NOMO-1 treated with DMSO at 0.1 percent for 48 hours (cell line): Measurements from ENCODE around the gene FGFRL1.
A peak's percentile ranks its signal among the peaks of the same experiment; 100 is the strongest.
"Not testable (repeated sequence)": the region's sequence is repeated elsewhere in the genome, so short reads cannot be mapped to it uniquely, and the experiment has no call there.

Experiments
- DNase-seq: peaks from one replicate; lab custom pipeline; 2025; ENCODE audit not compliant: unreplicated experiment; lab: John Stamatoyannopoulos, UW

Gene FGFRL1

DNA sequence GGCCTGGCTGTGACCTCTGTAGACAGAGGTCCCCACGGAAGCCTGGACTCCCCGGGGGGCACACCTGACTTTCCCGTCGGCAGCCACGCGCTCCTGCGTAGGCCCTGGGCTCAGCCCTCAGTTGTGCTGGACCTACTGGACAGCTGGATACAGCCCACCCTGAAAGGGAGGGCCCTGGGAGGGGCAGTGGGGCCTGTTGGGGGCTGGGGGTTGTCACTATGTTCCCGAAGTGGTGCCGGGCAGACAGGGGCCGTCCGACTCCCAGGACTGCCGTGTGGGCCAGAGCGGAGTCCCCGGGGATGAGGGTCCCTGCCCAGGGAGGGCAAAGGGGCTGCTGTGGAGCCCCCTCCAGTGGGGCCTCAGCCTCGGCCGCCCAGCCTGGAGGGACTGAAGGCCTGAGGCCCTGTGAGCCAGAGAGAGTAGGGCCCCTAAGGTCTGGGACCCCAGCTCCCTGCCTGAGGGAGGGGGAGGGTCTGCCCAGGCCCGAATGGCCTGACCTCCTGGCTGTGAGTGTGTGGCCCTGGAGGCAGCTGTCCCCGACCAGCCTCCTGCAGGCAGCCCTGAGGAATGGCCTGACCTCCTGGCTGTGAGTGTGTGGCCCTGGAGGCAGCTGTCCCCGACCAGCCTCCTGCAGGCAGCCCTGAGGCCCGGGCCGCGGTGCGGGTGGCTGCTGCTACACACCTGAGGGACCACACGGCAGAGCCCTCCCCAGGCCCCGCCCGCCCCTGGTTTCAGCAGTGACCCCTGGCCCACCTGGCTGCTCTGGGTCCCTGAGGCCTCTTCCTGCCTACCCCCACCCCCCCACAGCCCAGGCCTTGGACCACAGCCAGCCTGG lies 25.8 kb downstream of the FGFRL1 start:
- DNase-seq = no peak

DNA sequence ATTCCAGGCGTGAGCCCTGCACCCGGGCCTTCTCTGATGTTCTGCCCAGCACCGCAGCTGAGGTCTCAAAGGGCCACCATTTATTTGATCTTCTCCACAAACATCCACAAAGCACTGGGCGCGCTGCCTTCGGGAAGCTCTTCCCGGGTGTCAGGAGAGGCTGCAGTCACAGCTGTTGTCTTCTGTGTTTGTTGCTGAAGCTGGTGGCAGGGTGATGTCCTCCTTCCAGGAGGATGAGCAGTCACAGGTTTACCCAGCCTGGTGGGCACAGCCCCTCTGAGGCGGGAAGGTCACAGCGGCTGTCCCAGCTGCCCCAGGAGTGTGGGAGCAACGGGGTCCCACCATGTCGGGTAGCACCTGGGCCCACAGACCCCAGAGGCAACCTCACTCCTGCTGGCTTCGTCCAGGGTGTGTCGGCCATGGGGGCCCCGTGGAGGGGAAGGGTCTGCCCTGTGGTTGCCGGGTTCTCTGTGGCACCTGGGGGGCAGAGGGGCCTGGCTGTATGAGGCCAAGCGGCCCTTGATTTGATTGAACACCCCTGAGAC lies 27.6 kb downstream of the FGFRL1 start:
- no peak for DNase-seq

DNA sequence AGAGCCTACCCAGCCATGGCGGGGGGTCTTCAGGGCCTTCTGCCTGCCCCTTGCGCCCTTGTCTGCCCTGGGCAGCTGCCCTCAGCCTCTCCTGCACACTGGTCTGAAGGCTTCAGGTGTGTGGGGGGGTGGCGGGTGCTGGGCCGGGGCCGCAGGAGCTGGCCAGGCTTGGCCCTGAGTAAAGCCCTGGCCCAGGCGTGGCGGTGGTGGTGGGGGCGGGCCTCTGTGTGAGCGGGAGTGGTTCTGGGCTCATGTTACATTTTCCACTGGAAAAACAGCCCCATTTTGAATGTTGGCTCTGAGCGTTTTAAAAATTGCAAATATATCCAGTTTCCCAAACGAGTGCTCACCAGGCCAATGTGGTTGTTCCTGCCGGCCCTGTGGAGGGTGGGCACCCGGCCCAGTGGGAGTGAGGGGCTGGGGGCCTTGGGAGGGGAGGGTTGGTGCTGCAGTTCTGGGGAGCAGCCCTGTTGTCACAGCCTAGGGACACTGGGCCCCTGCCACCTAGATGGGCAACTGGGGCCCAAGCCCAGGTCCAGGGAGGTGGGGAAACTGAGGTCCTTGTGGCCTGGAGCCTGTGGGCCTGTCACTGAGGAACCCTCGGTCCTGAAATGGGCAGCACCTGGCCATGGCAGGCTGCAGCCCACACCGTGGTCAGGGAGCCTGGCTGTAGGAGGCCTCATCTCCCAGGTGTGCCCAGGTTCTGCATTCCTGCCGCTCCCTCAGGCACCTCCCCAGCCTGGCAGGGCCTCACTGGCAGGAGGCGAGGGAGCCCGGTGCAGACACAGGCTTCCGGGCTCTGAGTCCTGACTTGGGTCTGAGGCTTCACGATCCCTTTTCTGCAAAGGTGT lies 28.3 kb downstream of the FGFRL1 start:
- DNase-seq = no peak

DNA sequence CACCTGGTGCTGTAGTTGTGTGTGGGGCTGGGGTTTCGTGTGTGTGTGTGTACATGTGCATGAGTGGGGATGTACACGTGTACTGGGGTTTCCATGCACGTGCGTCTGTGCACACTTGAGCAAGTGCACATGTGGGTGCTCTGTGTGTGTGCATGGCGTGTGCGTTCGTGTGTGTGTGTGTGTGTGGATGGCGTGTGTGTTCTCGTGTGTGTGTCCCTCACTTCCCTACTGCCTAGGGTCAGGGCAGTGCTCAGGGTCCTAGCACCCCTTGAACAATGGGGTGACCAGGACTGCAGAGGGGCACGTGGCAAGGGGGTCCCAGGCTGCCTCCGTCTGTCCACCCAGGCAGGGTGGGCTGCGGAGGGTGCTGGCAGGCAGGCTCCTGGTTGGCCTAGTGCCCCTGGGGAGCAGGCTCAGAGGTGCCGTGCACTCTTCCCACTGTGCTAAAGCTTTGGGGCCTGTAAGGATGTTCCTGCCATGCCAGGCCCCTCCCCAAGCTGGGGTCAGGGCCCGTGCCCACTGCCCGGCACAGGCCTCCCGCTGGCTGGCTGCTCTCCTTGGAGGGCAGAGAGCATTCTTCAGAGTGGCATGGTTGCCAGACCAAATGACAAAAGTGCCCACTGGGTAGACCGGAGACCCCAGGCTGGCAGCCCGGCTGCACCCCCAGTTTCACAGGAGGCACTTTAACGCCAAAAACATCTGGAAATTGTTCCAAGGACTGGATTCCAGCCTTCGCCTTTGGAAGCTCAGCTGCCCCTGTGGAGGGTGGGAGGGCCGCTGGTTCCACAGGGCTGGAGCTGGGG lies 29.1 kb downstream of the FGFRL1 start:
- DNase-seq = no peak

DNA sequence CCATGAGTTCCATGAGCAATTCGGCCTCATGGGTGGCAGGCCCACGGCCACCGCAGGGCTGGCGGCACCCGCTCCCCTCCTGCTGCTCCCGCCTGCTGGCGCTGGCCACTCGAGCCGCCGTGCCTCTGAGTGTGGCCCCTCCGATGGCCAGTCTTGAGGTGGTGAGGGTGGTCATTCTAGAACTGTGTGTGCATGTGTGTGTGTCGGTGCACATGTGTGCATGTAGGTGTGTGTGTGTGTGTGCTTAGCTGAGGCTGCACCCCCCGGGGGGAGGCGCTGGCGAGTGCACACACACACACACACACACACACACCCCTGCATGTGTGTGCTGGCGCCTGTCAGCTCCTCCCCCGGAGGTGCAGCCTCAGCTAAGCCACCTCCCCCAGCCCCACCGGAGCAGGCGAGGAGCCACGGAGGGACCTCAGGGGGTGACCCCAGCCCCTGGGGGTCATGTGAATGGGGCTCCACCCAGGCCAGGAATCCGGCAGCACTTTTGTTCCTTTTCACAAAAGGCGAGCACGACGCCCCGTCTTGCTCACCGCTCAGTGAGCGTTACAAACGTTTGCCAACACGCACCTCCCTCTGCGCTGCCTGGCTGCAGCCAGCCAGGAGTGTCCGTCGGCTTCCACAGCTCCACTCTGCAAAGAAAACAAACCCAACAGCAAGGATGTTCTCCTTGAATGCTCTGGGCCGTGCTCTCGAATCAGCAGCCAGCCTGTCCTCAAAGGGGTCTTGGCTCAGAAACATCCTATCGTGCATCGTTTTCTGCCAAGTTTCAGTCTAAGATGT lies 29.9 kb downstream of the FGFRL1 start:
- DNase-seq = no peak

DNA sequence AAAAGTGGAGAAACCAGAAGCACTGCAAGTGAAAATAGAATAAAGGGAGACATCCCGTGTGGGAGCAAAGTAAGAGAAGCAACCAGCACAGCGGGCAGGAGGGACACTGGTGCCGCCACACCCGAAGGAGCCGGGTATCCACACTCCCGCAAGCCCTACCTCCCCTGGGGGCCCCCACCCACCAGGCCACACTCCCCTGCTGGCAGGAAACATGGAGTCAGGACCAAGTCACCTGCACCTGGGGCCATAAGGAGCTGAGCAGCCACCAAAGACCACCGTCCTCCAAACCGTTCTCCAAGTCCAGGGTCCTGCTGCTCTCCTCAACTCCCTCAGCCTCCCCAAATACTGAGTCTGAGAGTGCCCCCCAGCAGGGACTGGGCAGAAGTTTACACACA lies 30.5 kb downstream of the FGFRL1 start:
- DNase-seq = no peak

DNA sequence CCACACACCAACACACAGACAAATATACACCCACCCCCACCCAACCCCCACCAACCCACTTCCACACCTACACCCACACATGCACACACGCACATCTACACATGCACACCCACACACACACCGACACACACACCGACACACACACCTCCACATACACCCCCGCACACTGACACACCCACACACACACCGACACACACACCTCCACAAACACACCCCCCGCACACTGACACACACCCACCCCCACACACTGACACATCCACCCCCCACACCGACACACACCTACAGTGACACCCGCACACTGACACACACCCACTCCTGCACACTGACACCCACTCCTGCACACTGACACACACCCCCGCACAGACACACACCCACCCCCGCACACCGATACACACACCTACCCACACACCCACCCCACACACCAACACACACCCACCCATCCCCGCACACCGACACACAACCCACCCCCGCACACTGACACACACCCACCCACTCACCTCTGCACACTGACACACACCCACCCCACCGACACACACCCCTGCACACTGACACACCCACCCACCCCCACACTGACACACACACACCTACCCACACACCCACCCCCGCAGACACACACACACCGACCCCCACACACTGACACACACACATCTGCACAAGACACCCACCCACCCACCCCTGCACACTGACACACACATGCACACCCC lies 31.1 kb downstream of the FGFRL1 start:
- DNase-seq = no peak

DNA sequence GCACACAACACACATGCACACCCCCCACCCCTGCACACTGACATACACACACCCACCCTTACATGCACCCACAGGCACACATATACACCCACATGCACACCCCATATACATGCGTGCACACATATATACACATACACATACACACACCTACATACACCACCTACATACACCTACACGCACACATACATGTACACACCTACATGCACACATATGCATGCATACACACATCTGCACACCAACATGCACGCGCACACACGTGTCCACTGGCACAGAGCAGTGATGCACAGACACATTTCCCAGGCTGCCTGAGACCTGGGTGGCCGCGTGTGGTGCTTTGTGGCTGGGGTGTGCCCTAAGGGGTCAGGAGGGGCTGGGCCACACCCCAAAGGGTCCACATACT lies 31.7 kb downstream of the FGFRL1 start:
- no peak for DNase-seq

DNA sequence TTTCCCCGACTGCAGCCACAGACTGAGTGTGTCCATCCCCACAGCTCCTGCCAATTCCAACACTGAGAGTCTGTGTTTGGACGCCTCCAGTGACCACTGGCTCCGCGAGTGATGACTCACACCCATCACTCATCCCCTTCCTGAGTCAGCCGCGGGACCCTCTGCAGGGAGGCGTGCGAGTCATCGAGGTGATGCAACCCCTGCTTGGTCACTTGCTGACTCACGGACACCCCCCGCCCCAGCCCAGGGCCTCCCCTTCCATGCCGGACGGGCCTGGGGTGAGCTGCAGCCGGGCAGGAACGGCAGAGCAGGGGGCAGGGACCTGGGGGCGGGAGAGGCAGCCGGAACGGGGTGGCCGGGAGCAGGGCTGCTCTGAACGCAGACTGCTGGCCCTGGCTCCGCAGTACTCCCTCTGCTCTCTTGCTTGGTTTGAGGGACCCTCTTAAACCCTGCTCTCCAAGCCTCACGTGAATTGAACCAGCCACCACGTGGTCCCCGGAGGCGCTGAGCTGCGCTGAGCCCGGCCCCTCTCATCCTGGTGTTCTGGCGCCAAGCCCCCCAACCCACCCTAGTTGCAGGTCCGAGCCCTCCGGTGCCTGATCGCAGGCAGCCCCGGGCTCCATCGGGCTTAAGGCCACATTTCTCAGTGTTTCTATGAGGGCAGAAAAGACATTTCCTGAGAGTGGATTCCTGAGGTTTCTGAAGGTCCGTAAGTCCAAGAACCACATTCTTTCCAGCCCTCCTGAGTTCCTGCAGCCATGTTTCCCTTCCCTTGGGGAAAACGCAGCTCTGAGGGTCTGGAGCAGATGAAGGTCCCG lies 32.4 kb downstream of the FGFRL1 start:
- peak; percentile 85 for DNase-seq

DNA sequence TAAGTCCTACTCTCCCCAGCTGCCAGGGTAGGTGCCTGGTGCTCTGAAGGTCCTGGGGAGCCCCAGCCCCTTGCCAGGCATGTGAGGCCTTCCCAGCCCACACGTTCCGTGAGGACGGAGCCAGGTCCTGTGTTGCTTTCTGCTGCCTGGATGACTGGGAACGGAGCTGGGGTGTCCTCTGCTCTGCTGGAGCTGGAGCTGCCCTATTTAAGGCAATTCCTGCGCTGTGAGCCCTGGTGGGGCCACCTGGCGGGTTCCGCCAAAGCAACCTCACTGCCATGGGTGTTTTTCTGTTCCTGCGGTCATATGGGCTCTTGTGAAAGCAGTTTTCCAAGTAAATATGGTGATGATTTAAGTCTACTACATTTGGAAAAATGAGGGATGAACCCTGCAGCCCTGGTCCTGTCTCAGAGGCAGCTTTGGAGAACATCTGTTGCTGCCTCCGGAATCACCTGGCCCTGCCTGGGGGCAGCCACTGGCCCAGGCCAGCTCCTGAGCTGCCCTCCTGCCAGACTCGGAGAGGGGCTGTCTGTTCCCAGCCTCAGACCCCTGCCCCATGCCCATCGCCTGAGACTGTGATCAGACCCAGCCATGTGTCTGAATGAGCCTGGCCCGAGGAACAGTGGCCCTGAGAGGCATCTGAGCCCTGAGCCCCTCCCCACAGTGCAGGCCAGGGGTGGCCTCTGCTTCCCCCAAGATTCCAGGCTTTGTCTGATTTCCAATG lies 33.2 kb downstream of the FGFRL1 start:
- DNase-seq = no peak

DNA sequence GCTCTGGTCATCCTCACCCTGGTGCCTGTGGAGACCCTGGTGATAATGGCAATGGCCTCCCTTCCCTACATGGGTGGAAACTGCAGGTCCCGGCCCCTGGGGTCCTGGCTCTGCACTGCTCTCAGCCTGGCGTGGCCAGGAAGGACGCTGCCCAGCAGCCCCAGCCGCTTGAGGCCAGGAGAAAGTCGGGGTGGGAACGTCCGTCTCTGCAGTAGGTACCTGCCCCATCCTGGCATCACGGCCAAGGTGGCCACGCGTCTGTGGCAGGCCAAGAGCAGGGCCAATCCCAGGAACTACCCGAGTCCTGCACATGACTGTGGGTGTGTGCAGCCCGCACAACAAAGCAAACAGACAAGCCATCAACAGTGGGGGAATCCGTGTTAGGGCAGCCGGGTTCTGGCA lies 33.8 kb downstream of the FGFRL1 start:
- no peak for DNase-seq

DNA sequence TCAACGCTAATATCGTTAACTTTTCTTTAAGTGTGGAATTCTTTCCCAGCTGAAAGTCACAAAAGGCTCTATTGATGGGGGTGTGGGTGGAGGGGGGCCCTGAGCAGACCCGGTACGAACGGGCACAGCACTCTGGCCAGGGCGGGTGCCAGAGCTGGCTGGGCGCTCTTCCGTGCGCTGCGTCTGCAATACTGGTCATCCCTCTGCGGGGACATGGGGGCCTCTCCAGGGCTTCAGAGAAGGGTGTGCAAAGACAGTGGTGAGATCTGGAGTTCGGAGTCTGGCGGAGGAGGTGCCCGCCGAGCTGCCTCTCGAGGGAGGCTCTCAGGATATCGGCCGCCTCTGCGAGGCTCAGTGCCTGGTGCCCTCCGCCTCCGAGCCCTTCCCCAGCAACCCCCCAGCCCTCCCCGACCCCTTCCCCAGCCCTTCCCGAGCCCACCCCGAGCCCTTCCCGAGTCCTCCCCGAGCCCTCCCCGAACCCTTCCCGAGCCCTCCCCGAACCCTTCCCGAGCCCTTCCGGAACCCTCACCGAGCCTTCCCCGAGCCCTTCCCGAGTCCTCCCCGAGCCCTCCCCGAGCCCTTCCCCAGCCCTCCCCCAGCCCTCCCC lies 34.3 kb downstream of the FGFRL1 start:
- no peak for DNase-seq

DNA sequence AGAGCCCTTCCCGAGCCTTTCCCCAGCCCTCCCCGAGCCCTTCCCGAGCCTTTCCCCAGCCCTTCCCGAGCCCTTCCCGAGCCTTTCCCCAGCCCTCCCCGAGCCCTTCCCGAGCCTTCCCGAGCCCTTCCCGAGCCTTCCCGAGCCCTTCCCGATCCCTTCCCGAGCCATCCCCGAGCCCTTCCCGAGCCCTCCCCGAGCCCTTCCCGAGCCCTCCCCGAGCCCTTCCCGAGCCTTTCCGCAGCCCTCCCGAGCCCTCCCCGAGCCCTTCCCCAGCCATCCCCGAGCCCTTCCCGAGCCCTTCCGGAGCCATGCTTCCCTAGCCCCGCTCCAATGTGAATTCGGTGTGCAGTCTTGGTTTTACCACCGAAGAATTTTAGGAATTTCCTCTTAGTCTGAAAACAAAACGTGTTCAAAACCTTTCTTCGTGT lies 35.2 kb downstream of the FGFRL1 start:
- DNase-seq = not testable (repeated sequence)

DNA sequence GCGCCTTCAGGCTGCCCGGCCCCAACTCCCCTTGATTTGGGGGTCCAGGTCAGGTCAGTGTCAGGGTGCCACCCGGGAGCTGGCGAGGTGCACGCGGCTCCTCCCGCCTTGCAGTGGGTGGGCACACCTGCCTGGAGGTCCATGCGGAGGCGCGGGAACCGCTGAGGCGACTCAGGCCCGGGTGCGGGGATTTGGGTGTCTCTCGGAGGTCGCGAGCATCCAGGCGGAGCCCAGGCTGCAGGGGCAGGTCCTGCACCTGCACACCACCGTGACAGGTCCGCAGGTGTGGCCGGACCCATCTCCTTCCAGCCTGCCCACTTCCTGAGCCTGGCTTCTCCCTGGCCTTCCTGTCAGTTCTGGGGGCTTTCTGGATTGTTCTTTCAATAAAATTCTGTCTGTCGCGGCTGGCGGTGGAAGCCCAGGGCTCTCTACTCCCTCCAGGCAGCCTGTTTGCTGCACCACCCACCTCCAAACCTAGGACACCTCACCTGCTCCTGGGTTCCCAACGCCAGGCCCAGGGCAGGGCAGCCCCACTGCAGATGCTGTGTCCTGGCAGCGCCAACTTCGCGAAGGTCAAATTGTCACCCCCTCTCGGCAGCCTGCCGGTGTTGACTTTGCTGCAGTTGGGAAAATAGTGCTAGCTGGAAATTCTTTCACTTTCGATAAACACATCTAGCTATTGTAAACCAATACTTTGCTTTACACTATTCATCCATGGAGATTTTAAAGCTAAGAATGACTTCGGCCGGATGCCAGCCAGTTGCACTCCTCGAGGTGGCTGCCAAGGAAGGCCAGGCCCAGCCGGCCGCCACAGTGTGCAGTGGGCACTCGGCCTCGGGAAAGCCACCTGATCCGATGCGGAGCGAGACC lies 35.9 kb downstream of the FGFRL1 start:
- DNase-seq = no peak

DNA sequence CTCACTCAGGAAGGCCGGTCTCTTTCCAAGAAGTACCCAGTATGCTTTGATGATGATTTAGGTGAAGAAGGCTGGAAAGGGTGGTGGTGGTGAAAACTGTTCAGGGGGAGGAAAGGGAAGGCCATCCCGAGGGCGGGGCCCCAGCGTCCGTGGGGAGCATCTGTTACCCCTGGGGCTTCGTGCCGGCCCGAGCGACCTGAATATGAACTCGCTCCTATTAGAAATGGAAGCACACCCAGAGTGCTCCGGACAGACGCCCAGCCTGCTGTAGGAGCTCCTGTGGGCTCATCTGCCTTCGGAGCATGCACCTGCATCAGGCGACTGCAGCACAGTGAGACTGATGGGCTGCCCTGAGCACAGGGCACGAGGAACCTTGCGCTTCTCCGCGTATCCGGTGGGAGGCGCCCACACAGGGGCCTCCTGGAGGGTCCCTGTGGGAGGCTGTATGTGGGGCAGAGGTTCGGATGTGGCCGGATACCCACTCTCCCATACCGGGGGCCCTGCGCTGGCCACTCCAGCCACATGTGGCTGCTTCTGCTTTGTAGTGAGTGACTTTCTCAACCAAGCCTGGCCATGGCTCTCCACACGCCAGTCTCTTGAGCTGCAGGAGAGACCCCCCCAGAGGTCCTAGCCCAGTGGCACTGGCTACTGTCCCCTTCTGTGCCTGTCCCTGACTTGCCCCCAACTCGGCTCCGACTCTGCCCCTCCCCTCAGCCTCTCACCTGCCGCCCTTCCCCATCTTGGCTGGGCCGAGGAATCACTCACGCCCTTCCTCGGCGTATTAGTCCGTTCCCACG lies 36.7 kb downstream of the FGFRL1 start:
- no peak for DNase-seq
